Neural cell (in vitro differentiated cells): ENCODE measurements around the gene GPR18.

ENCODE experiments used
- CTCF ChIP-seq: fragments of 450-650 bp; IDR thresholded peaks from 2 replicates; pipeline ENCODE4 v1.5.1; 2014; ENCODE audit warnings: antibody characterized with exemption, mild to moderate bottlenecking, moderate library complexity; ENCODE audit not compliant: poor library complexity, severe bottlenecking
- EP300 ChIP-seq: fragments of 450-650 bp; conservative IDR thresholded peaks from 2 replicates; pipeline ENCODE4 v1.6.1; 2014; ENCODE audit warnings: antibody characterized with exemption, mild to moderate bottlenecking, moderate library complexity; ENCODE audit not compliant: poor library complexity, severe bottlenecking
- REST ChIP-seq: IDR thresholded peaks from 2 replicates; pipeline ENCODE4 v1.6.1; 2012; ENCODE audit warnings: borderline replicate concordance
- TAF1 ChIP-seq: IDR thresholded peaks from 2 replicates; pipeline ENCODE4 v1.6.1; 2012; ENCODE audit warnings: low read depth

- no peak for TF ChIP-seq CTCF
- TF ChIP-seq REST: no peak
- TF ChIP-seq EP300: no peak
- no peak for TF ChIP-seq TAF1
Measured at GRCh38 chr13:99205621-99206220, 52.5 kb downstream of the GPR18 start.
